HG02678 (cell line): ENCODE results near the gene SCN1B.
"Not testable (repeated sequence)": the region's sequence is repeated elsewhere in the genome, so short reads cannot be mapped to it uniquely, and the experiment has no call there.

Experiments
- ATAC-seq: cut with Tn5 transposase; IDR thresholded peaks from one replicate; pipeline ENCODE4 v1.9.1; 2021; ENCODE audit warnings: mild to moderate bottlenecking, moderate library complexity; ENCODE audit not compliant: unreplicated experiment

The SCN1B gene

GRCh38 chr19:35015954-35016351 lies 14.3 kb upstream of the SCN1B start:
- ATAC-seq, result no peak

GRCh38 chr19:35017507-35017906 lies 12.8 kb upstream of the SCN1B start:
- ATAC-seq, result no peak

GRCh38 chr19:35018379-35018778 lies 11.9 kb upstream of the SCN1B start:
- no peak for ATAC-seq

- no peak for ATAC-seq
These were observed 11.1 kb upstream of the SCN1B start for GRCh38 chr19:35019144-35019543.

- no peak for ATAC-seq
These were observed 9.3 kb upstream of the SCN1B start for GRCh38 chr19:35021016-35021415.

- ATAC-seq, result no peak
These were observed 8.7 kb upstream of the SCN1B start for GRCh38 chr19:35021596-35021995.

GRCh38 chr19:35022460-35022859 lies 7.8 kb upstream of the SCN1B start:
- no peak for ATAC-seq

- no peak for ATAC-seq
These were observed 6.8 kb upstream of the SCN1B start for GRCh38 chr19:35023428-35023827.

GRCh38 chr19:35024095-35024494 lies 6.2 kb upstream of the SCN1B start:
- ATAC-seq, result no peak

GRCh38 chr19:35025969-35026368 lies 4.3 kb upstream of the SCN1B start:
- ATAC-seq, result no peak

GRCh38 chr19:35026418-35026817 lies 3.9 kb upstream of the SCN1B start:
- ATAC-seq, result no peak

- no peak for ATAC-seq
These were observed 3.3 kb upstream of the SCN1B start for GRCh38 chr19:35027009-35027408.

- no peak for ATAC-seq
These were observed 2.2 kb upstream of the SCN1B start for GRCh38 chr19:35027851-35028599.

GRCh38 chr19:35028600-35028885 lies 1.7 kb upstream of the SCN1B start:
- ATAC-seq, result not testable (repeated sequence)

- not testable (repeated sequence) for ATAC-seq
These were observed 964 bp upstream of the SCN1B start for GRCh38 chr19:35029275-35029736.

- no peak for ATAC-seq
These were observed 473 bp upstream of the SCN1B start for GRCh38 chr19:35029737-35030256.

- no peak for ATAC-seq
These were observed 1.0 kb downstream of the SCN1B start for GRCh38 chr19:35031072-35031881.

- ATAC-seq, result no peak
These were observed 2.1 kb downstream of the SCN1B start for GRCh38 chr19:35032356-35032865.

- no peak for ATAC-seq
These were observed 3.1 kb downstream of the SCN1B start for GRCh38 chr19:35033067-35034004.

- no peak for ATAC-seq
These were observed 3.8 kb downstream of the SCN1B start for GRCh38 chr19:35034005-35034502.
